ENCODE measurements around the gene GPBP1L1.

The GPBP1L1 gene

GRCh38 chr1:45630429-45630828 lies 55.9 kb downstream of the GPBP1L1 start:
- TF ChIP-seq ZNF701 (tag by site-specific recombination; IDR thresholded peaks at IDR 0.05), result no peak
- no peak for TF ChIP-seq ZNF830 (tag by site-specific recombination; IDR thresholded peaks at IDR 0.05; ENCODE audit: low read depth)
- TF ChIP-seq, protein P1, sequence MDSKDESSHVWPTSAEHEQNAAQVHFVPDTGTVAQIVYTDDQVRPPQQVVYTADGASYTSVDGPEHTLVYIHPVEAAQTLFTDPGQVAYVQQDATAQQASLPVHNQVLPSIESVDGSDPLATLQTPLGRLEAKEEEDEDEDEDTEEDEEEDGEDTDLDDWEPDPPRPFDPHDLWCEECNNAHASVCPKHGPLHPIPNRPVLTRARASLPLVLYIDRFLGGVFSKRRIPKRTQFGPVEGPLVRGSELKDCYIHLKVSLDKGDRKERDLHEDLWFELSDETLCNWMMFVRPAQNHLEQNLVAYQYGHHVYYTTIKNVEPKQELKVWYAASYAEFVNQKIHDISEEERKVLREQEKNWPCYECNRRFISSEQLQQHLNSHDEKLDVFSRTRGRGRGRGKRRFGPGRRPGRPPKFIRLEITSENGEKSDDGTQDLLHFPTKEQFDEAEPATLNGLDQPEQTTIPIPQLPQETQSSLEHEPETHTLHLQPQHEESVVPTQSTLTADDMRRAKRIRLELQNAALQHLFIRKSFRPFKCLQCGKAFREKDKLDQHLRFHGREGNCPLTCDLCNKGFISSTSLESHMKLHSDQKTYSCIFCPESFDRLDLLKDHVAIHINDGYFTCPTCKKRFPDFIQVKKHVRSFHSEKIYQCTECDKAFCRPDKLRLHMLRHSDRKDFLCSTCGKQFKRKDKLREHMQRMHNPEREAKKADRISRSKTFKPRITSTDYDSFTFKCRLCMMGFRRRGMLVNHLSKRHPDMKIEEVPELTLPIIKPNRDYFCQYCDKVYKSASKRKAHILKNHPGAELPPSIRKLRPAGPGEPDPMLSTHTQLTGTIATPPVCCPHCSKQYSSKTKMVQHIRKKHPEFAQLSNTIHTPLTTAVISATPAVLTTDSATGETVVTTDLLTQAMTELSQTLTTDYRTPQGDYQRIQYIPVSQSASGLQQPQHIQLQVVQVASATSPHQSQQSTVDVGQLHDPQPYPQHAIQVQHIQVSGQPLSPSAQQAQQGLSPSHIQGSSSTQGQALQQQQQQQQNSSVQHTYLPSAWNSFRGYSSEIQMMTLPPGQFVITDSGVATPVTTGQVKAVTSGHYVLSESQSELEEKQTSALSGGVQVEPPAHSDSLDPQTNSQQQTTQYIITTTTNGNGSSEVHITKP (tag by site-specific recombination; IDR thresholded peaks at IDR 0.05), result no peak
- no peak for TF ChIP-seq ZNF530 (tag by site-specific recombination; IDR thresholded peaks at IDR 0.05; ENCODE audit: low read depth)
- Histone ChIP-seq H3K4me1 (ENCODE audit: control insufficient read depth, insufficient read depth, low read length) (no peaks in the 10 kb centered on the region), H3K27ac (ENCODE audit: extremely low read depth, low read depth, low read length) (no peak overlapping the region), H3K36me3 (ENCODE audit: control insufficient read depth in 2 of 2, insufficient read depth in 1 of 2, low read length in 2 of 2) (peaks cover 42 to 96% of the 10 kb centered on the region in 2 experiments), H3K9me3 (ENCODE audit: control insufficient read depth, insufficient read depth, low read depth, low read length) (no peaks in the 10 kb centered on the region), H3K4me3 (ENCODE audit: low read depth, low read length) (no peak overlapping the region)
- ChIA-PET POLR2A (no interaction called here), CTCF (no interaction called here)

DNA sequence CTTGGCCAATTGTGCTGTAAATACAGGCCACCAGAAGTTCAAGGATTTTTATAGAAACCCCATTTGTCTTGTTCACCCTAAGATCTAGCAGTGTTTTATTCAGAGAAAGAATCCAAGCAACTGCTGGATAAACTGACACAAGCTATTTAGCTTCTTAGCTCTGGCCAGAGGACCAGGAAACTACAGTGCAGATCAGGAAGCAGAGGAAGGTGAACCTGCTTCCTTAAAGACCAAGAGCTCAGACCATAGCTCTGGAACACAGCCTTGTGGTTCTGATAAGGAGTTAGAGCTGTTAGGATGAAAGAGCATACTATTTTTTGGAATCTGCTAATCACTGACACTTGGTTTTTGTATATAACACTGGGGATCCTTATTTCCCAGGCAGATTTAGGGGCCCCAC lies 57.3 kb downstream of the GPBP1L1 start:
- H3K4me3 ChIP-seq (ENCODE audit: low read depth, low read length), result no peak overlapping the region
- H3K36me3 ChIP-seq (ENCODE audit: control insufficient read depth in 2 of 2, insufficient read depth in 1 of 2, low read length in 2 of 2), result peaks cover 42 to 87% of the 10 kb centered on the region in 2 experiments
- H3K9me3 ChIP-seq (ENCODE audit: control insufficient read depth, insufficient read depth, low read depth, low read length), result no peaks in the 10 kb centered on the region
- POLR2A ChIA-PET, result interaction anchor here (0.6 kb wide), 2 partner anchors 171 to 482 kb away, joined by 3 to 4 read pairs; no protein-coding TSS in a partner anchor
- TF ChIP-seq SP7 (tag by site-specific recombination; IDR thresholded peaks at IDR 0.05) (no peak), ZNF121 (tag by site-specific recombination; IDR thresholded peaks at IDR 0.05) (no peak), ZNF660 (tag by site-specific recombination; IDR thresholded peaks at IDR 0.05) (no peak), ZNF555 (tag by site-specific recombination; conservative IDR thresholded peaks at IDR 0.05) (no peak), BCL11A (tag by site-specific recombination; IDR thresholded peaks at IDR 0.05; ENCODE audit: low read depth) (no peak), YY2 (tag by site-specific recombination; IDR thresholded peaks at IDR 0.05) (no peak), ZBTB10 (tag by site-specific recombination; IDR thresholded peaks at IDR 0.05) (no peak), ZBTB48 (tag by site-specific recombination; IDR thresholded peaks at IDR 0.05) (no peak), IKZF3 (tag by site-specific recombination; IDR thresholded peaks at IDR 0.05) (no peak), SALL2 (tag by site-specific recombination; IDR thresholded peaks at IDR 0.05; ENCODE audit: borderline replicate concordance) (no peak), ZNF266 (tag by site-specific recombination; IDR thresholded peaks at IDR 0.05; ENCODE audit: low read depth) (no peak), ZNF544 (tag by site-specific recombination; IDR thresholded peaks at IDR 0.05) (no peak), ZNF16 (tag by site-specific recombination; IDR thresholded peaks at IDR 0.05; ENCODE audit: low read depth) (no peak), ZBTB1 (tag by site-specific recombination; IDR thresholded peaks at IDR 0.05) (no peak), PRDM6 (tag by site-specific recombination; IDR thresholded peaks at IDR 0.05) (no peak)
- TF ChIP-seq, protein P2, sequence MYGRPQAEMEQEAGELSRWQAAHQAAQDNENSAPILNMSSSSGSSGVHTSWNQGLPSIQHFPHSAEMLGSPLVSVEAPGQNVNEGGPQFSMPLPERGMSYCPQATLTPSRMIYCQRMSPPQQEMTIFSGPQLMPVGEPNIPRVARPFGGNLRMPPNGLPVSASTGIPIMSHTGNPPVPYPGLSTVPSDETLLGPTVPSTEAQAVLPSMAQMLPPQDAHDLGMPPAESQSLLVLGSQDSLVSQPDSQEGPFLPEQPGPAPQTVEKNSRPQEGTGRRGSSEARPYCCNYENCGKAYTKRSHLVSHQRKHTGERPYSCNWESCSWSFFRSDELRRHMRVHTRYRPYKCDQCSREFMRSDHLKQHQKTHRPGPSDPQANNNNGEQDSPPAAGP (tag by site-specific recombination; IDR thresholded peaks at IDR 0.05), result no peak
- TF ChIP-seq, protein P3, sequence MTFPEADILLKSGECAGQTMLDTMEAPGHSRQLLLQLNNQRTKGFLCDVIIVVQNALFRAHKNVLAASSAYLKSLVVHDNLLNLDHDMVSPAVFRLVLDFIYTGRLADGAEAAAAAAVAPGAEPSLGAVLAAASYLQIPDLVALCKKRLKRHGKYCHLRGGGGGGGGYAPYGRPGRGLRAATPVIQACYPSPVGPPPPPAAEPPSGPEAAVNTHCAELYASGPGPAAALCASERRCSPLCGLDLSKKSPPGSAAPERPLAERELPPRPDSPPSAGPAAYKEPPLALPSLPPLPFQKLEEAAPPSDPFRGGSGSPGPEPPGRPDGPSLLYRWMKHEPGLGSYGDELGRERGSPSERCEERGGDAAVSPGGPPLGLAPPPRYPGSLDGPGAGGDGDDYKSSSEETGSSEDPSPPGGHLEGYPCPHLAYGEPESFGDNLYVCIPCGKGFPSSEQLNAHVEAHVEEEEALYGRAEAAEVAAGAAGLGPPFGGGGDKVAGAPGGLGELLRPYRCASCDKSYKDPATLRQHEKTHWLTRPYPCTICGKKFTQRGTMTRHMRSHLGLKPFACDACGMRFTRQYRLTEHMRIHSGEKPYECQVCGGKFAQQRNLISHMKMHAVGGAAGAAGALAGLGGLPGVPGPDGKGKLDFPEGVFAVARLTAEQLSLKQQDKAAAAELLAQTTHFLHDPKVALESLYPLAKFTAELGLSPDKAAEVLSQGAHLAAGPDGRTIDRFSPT (tag by site-specific recombination; IDR thresholded peaks at IDR 0.05), result no peak
- TF ChIP-seq, protein P4, sequence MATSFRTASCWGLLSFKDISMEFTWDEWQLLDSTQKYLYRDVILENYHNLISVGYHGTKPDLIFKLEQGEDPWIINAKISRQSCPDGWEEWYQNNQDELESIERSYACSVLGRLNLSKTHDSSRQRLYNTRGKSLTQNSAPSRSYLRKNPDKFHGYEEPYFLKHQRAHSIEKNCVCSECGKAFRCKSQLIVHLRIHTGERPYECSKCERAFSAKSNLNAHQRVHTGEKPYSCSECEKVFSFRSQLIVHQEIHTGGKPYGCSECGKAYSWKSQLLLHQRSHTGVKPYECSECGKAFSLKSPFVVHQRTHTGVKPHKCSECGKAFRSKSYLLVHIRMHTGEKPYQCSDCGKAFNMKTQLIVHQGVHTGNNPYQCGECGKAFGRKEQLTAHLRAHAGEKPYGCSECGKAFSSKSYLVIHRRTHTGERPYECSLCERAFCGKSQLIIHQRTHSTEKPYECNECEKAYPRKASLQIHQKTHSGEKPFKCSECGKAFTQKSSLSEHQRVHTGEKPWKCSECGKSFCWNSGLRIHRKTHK (tag by site-specific recombination; IDR thresholded peaks at IDR 0.05), result no peak
- no peak overlapping the region for H3K27ac ChIP-seq (ENCODE audit: extremely low read depth, low read depth, low read length)
- H3K4me1 ChIP-seq (ENCODE audit: control insufficient read depth, insufficient read depth, low read length), result no peaks in the 10 kb centered on the region
- CTCF ChIA-PET, result no interaction called here

Data from HEK293 (cell line).